ENCODE results near the gene PLA2G12B. TPM values are rescaled to one million over a fixed set of nuclear protein-coding genes. Genes with fewer than 3 reads are reported as not detected.

The PLA2G12B gene
- total RNA-seq, 1 donor from 2014 or later, result 3.8 TPM

DNA sequence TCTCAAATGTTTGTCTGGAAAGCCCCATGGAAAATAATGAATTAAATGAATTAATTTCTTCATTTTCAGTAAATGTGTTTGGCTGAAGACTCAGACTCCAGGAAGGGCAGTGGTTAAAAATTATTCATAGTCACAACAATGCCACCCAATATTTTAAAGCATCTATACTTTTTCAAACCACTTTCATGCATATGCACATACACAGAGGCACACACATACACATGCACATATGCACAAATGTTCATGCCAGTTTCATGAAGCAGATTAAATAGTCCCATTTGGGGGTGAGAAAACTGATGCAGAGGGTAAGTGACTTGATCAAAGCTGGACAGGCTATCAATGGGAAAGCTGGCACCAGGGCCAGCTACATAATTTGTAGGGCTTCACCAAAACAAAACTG lies 1.4 kb upstream of the PLA2G12B start:
- no peak overlapping the region for H3K4me3 Mint-ChIP-seq (ENCODE audit: low read depth)
- no peak overlapping the region for H3K27ac Mint-ChIP-seq
- peaks cover 39% of the 10 kb centered on the region for H3K4me1 Mint-ChIP-seq (ENCODE audit: low read depth)
- no peaks in the 10 kb centered on the region for H3K27me3 Mint-ChIP-seq
- no peaks in the 10 kb centered on the region for H3K9me3 Mint-ChIP-seq (ENCODE audit: low read depth)
- no peak for DNase-seq (ENCODE audit: low spot score, unreplicated experiment)
- TF ChIP-seq, protein P1, sequence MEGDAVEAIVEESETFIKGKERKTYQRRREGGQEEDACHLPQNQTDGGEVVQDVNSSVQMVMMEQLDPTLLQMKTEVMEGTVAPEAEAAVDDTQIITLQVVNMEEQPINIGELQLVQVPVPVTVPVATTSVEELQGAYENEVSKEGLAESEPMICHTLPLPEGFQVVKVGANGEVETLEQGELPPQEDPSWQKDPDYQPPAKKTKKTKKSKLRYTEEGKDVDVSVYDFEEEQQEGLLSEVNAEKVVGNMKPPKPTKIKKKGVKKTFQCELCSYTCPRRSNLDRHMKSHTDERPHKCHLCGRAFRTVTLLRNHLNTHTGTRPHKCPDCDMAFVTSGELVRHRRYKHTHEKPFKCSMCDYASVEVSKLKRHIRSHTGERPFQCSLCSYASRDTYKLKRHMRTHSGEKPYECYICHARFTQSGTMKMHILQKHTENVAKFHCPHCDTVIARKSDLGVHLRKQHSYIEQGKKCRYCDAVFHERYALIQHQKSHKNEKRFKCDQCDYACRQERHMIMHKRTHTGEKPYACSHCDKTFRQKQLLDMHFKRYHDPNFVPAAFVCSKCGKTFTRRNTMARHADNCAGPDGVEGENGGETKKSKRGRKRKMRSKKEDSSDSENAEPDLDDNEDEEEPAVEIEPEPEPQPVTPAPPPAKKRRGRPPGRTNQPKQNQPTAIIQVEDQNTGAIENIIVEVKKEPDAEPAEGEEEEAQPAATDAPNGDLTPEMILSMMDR (IDR thresholded peaks at IDR 0.05; ENCODE audit: unreplicated experiment), result no peak
- H3K36me3 Mint-ChIP-seq (ENCODE audit: insufficient read depth), result no peaks in the 10 kb centered on the region

- Mint-ChIP-seq H3K27me3 (no peaks in the 10 kb centered on the region), H3K27ac (peak overlapping the region; percentile 89), H3K4me3 (ENCODE audit: low read depth) (peak overlapping the region; percentile 60), H3K9me3 (ENCODE audit: low read depth) (no peaks in the 10 kb centered on the region), H3K36me3 (ENCODE audit: insufficient read depth) (no peaks in the 10 kb centered on the region), H3K4me1 (ENCODE audit: low read depth) (peaks cover 40% of the 10 kb centered on the region)
- no peak for DNase-seq (ENCODE audit: low spot score, unreplicated experiment)
- TF ChIP-seq, protein P1 (IDR thresholded peaks at IDR 0.05; ENCODE audit: unreplicated experiment), result no peak
Measured at GRCh38 chr10:72954230-72954595, 393 bp downstream of the PLA2G12B start.

- no peak for DNase-seq (ENCODE audit: low spot score, unreplicated experiment)
- TF ChIP-seq, protein P1 (IDR thresholded peaks at IDR 0.05; ENCODE audit: unreplicated experiment), result no peak
- H3K36me3 Mint-ChIP-seq (ENCODE audit: insufficient read depth), result no peaks in the 10 kb centered on the region
- peaks cover 40% of the 10 kb centered on the region for H3K4me1 Mint-ChIP-seq (ENCODE audit: low read depth)
- H3K27ac Mint-ChIP-seq, result peak overlapping the region; percentile 89
- peak overlapping the region; percentile 60 for H3K4me3 Mint-ChIP-seq (ENCODE audit: low read depth)
- H3K27me3 Mint-ChIP-seq, result no peaks in the 10 kb centered on the region
- H3K9me3 Mint-ChIP-seq (ENCODE audit: low read depth), result no peaks in the 10 kb centered on the region
Measured at GRCh38 chr10:72953687-72954086, 919 bp downstream of the PLA2G12B start.

DNA sequence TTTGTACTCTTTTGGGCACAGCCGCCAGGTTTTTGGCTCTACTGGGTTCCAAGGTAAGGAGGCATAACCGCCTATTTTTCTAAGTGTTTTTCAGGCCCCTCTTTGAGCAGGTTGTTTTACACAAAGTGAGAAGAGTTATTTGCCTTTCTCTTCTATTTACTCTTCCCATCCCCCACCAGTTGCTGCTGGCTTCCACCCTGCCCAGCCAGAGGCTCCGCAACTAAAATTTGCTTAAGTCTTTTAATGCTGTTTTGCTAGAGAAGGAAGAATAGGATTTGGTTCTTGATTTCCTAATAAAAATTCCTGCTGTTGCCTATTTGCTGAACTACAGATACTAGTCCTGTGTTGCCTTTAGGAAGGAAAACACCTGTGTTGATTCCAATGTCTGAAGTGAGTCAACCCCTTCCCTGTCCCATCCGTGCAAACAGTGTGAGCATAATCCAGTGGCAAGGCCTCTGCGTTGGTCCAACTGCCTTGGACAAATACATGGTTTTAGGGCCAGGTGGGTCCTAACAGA lies 1.9 kb downstream of the PLA2G12B start:
- no peaks in the 10 kb centered on the region for H3K27me3 Mint-ChIP-seq
- DNase-seq (ENCODE audit: low spot score, unreplicated experiment), result no peak
- no peaks in the 10 kb centered on the region for H3K9me3 Mint-ChIP-seq (ENCODE audit: low read depth)
- H3K36me3 Mint-ChIP-seq (ENCODE audit: insufficient read depth), result no peaks in the 10 kb centered on the region
- H3K4me3 Mint-ChIP-seq (ENCODE audit: low read depth), result peak overlapping the region; percentile 46
- peak overlapping the region; percentile 96 for H3K27ac Mint-ChIP-seq
- peaks cover 40% of the 10 kb centered on the region for H3K4me1 Mint-ChIP-seq (ENCODE audit: low read depth)
- TF ChIP-seq, protein P1 (IDR thresholded peaks at IDR 0.05; ENCODE audit: unreplicated experiment), result no peak

DNA sequence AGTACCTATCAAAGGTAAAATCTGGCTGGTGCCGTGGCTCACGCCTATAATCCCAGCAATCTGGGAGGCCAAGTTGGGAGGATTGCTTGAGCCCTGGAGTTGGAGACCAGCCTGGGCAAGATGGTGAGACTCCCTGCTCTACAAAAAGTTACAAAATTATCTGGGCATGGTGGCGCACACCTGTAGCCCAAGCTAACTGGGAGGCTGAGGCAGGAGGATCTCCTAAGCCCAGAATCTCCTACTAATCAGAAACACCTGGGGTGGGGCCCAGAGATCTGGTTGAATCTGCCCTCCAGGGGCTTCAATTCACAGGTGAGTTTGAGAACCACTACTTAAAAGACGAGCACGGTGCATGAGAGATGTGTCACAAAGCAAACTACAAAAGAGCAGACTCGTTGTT lies 2.4 kb downstream of the PLA2G12B start:
- TF ChIP-seq, protein P1 (IDR thresholded peaks at IDR 0.05; ENCODE audit: unreplicated experiment), result no peak
- H3K27ac Mint-ChIP-seq, result peak overlapping the region; percentile 96
- H3K4me1 Mint-ChIP-seq (ENCODE audit: low read depth), result peaks cover 40% of the 10 kb centered on the region
- H3K9me3 Mint-ChIP-seq (ENCODE audit: low read depth), result no peaks in the 10 kb centered on the region
- H3K36me3 Mint-ChIP-seq (ENCODE audit: insufficient read depth), result no peaks in the 10 kb centered on the region
- DNase-seq (ENCODE audit: low spot score, unreplicated experiment), result no peak
- H3K4me3 Mint-ChIP-seq (ENCODE audit: low read depth), result peak overlapping the region; percentile 46
- no peaks in the 10 kb centered on the region for H3K27me3 Mint-ChIP-seq

Data from progenitor cell of endocrine pancreas (in vitro differentiated cells).